Upper lobe of right lung (tissue), 1 donor: ENCODE measurements around the gene VMAC. TPM values are rescaled to one million over a fixed set of nuclear protein-coding genes. Genes with fewer than 3 reads are reported as not detected.

Experiments
- ATAC-seq: fragments of 200-7000 bp; cut with Tn5 transposase; one replicate; pipeline ENCODE4 v1.9.1; 2020; ENCODE audit warnings: mild to moderate bottlenecking, moderate library complexity
- DNase-seq: peaks from one replicate; pipeline ENCODE4 v3.0.0-alpha.2; 2020
- H3K27ac ChIP-seq: fragments of 200-600 bp; one replicate; pipeline ENCODE4 v1.8.0; 2022
- H3K27me3 ChIP-seq: fragments of 200-600 bp; one replicate; pipeline ENCODE4 v1.8.0; 2022; ENCODE audit warnings: mild to moderate bottlenecking
- H3K36me3 ChIP-seq: fragments of 200-600 bp; one replicate; pipeline ENCODE4 v1.8.0; 2022
- H3K4me1 ChIP-seq: fragments of 200-600 bp; one replicate; pipeline ENCODE4 v1.8.0; 2022
- H3K4me3 ChIP-seq: fragments of 200-600 bp; one replicate; pipeline ENCODE4 v1.8.0; 2022; ENCODE audit warnings: mild to moderate bottlenecking
- H3K9me3 ChIP-seq: fragments of 200-600 bp; one replicate; pipeline ENCODE4 v1.8.0; 2022
- intact Hi-C: fragments of 100-400 bp; cut with DNase I; formaldehyde crosslinking; loops from one replicate; pipeline ENCODE4 v1.11.0; 2022
- total RNA-seq: library from RNA; stranded (reverse); fragmentation: NEBNext Ultra II Directional; extraction: Animal tissue kit (Norgen Biotek cat#: 25700); gene quantifications from one replicate; pipeline ENCODE4 v1.2.1, GENCODE V29; 2021
- TF ChIP-seq, protein P1 (sequence below): fragments of 200-600 bp; IDR thresholded peaks from one replicate; pipeline ENCODE4 v1.8.0; 2022; ENCODE audit warnings: antibody characterized with exemption
- donor health status: DM: no; HTN: yes; CAD: no; lungs with severe emphysema.

Gene VMAC
- total RNA-seq, 1 donor from 2014 or later = 6.8 TPM

GRCh38 chr19:5958851-5959122 lies 54.1 kb downstream of the VMAC start:
- TF ChIP-seq, protein P1, sequence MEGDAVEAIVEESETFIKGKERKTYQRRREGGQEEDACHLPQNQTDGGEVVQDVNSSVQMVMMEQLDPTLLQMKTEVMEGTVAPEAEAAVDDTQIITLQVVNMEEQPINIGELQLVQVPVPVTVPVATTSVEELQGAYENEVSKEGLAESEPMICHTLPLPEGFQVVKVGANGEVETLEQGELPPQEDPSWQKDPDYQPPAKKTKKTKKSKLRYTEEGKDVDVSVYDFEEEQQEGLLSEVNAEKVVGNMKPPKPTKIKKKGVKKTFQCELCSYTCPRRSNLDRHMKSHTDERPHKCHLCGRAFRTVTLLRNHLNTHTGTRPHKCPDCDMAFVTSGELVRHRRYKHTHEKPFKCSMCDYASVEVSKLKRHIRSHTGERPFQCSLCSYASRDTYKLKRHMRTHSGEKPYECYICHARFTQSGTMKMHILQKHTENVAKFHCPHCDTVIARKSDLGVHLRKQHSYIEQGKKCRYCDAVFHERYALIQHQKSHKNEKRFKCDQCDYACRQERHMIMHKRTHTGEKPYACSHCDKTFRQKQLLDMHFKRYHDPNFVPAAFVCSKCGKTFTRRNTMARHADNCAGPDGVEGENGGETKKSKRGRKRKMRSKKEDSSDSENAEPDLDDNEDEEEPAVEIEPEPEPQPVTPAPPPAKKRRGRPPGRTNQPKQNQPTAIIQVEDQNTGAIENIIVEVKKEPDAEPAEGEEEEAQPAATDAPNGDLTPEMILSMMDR = no peak
- intact Hi-C loops = no loop called here
- H3K27ac ChIP-seq = no peak overlapping the region
- DNase-seq = no peak
- peaks cover 5% of the 10 kb centered on the region for H3K36me3 ChIP-seq
- H3K4me3 ChIP-seq = no peak overlapping the region
- no peak for ATAC-seq
- peaks cover 62% of the 10 kb centered on the region for H3K4me1 ChIP-seq
- no peaks in the 10 kb centered on the region for H3K9me3 ChIP-seq
- no peaks in the 10 kb centered on the region for H3K27me3 ChIP-seq

- ATAC-seq = no peak
- peak overlapping the region; percentile 88 for H3K27ac ChIP-seq
- intact Hi-C loops = no loop called here
Observed at GRCh38 chr19:5959260-5960004, 54.8 kb downstream of the VMAC start.

More at GRCh38 chr19:5959260-5960004, 54.8 kb downstream of the VMAC start:
- peaks cover 56% of the 10 kb centered on the region for H3K4me1 ChIP-seq
- no peaks in the 10 kb centered on the region for H3K9me3 ChIP-seq
- no peak for DNase-seq
- H3K36me3 ChIP-seq = peaks cover 5% of the 10 kb centered on the region
- TF ChIP-seq, protein P1 = no peak
- no peaks in the 10 kb centered on the region for H3K27me3 ChIP-seq
- H3K4me3 ChIP-seq = no peak overlapping the region

Other genes with a start within 250 kb of the VMAC start
- gene MICOS13, start 224.4 kb upstream of the VMAC start, total RNA-seq = 48.3 TPM
- 6.6 TPM for gene HSD11B1L, start 223.8 kb upstream of the VMAC start, total RNA-seq
- 564 TPM for gene RPL36, start 214.6 kb upstream of the VMAC start, total RNA-seq
- 79.1 TPM for gene LONP1, start 184.7 kb upstream of the VMAC start, total RNA-seq
- gene CATSPERD, start 184.2 kb upstream of the VMAC start, total RNA-seq = not detected
- gene PRR22, start 120.1 kb upstream of the VMAC start, total RNA-seq = 2.0 TPM
- gene DUS3L, start 113.7 kb upstream of the VMAC start, total RNA-seq = 26.8 TPM
- 2.1 TPM for gene NRTN, start 99.8 kb upstream of the VMAC start, total RNA-seq
- 2.7 TPM for gene FUT6, start 65.2 kb upstream of the VMAC start, total RNA-seq
- 17.3 TPM for gene FUT3, start 53.4 kb upstream of the VMAC start, total RNA-seq
- not detected for gene FUT5, start 34.3 kb upstream of the VMAC start, total RNA-seq
- gene NDUFA11, start 1.1 kb upstream of the VMAC start, total RNA-seq = 134 TPM
- gene CAPS, start 9.4 kb downstream of the VMAC start, total RNA-seq = 12.5 TPM
- gene RANBP3, start 73.3 kb downstream of the VMAC start, total RNA-seq = 65.5 TPM
- gene RFX2, start 205.6 kb downstream of the VMAC start, total RNA-seq = 11.7 TPM
- not detected for gene ACSBG2, start 230.8 kb downstream of the VMAC start, total RNA-seq